ENCODE measurements around the gene CSPG5.

The CSPG5 gene

GRCh38 chr3:47594792-47595191 is 16.1 kb upstream of the CSPG5 start:
- Histone ChIP-seq H3K36me3 (ENCODE audit: control insufficient read depth, insufficient read depth, low read length) (peaks cover 12% of the 10 kb centered on the region), H3K27me3 (replicated peaks; ENCODE audit: control insufficient read depth, insufficient read depth, low read length) (no peaks in the 10 kb centered on the region), H3K4me3 (replicated peaks; ENCODE audit: low read depth, low read length) (no peak overlapping the region)
- DNase-seq (ENCODE audit: extremely low read depth, insufficient read length), result no peak
- TF ChIP-seq, protein P1, sequence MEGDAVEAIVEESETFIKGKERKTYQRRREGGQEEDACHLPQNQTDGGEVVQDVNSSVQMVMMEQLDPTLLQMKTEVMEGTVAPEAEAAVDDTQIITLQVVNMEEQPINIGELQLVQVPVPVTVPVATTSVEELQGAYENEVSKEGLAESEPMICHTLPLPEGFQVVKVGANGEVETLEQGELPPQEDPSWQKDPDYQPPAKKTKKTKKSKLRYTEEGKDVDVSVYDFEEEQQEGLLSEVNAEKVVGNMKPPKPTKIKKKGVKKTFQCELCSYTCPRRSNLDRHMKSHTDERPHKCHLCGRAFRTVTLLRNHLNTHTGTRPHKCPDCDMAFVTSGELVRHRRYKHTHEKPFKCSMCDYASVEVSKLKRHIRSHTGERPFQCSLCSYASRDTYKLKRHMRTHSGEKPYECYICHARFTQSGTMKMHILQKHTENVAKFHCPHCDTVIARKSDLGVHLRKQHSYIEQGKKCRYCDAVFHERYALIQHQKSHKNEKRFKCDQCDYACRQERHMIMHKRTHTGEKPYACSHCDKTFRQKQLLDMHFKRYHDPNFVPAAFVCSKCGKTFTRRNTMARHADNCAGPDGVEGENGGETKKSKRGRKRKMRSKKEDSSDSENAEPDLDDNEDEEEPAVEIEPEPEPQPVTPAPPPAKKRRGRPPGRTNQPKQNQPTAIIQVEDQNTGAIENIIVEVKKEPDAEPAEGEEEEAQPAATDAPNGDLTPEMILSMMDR (IDR thresholded peaks at IDR 0.05; ENCODE audit: insufficient read depth, low read length, poor library complexity, severe bottlenecking), result no peak

DNA sequence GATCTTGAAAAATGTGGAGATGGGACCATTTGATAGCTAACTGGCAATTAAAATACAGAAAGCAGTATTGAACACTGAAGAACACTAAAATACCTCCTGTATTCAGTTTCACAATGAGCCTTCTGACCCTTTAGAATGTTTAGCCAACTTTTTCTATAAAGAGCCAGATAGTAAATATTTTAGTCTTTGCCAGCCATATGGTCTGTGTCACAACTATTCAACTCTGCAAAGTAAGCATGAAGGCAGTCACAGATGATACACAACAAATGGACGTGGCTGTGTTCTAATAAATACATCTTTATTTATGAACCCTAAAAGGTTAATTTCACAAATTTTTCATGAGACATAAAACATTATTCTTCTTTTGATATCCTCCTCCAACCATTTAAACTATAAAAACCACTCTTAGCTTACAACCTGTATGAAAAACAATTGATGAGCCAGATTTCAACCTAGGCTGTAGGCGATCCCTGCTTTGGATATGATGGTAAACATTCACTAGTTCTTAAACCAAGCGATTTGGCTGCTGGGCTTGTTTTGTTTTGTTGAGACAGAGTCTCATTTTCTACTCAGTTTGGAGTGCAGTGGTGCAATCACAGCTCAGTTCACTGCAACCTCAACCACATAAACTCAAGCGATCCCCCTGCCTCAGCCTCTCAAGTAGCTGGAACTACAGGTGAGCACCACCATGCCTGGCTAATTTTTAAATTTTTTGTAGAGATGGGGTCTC is 13.6 kb upstream of the CSPG5 start:
- H3K4me3 ChIP-seq (replicated peaks; ENCODE audit: low read depth, low read length), result no peak overlapping the region
- no peaks in the 10 kb centered on the region for H3K27me3 ChIP-seq (replicated peaks; ENCODE audit: control insufficient read depth, insufficient read depth, low read length)
- DNase-seq (ENCODE audit: extremely low read depth, insufficient read length), result no peak
- TF ChIP-seq, protein P1 (IDR thresholded peaks at IDR 0.05; ENCODE audit: insufficient read depth, low read length, poor library complexity, severe bottlenecking), result no peak
- peaks cover 15% of the 10 kb centered on the region for H3K36me3 ChIP-seq (ENCODE audit: control insufficient read depth, insufficient read depth, low read length)

DNA sequence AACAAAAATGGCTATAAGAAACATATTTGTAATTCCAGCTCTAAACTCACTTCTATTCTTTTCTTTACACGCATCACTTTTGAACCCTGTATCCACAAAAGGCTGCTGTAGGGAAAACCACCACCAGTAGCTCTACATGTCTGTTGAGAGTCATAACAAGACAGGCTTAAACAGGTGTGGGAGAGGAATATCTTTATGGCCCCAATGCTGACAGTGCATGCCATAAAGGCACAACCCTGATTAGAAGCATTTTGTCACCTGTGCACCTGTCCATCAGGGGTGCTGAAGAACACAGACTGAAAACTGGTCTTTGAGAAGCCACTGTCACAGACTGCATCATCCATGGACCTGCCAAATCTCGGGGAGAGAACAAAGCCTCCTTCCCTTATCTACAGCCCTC is 11.6 kb upstream of the CSPG5 start:
- TF ChIP-seq, protein P1 (IDR thresholded peaks at IDR 0.05; ENCODE audit: insufficient read depth, low read length, poor library complexity, severe bottlenecking), result no peak
- H3K36me3 ChIP-seq (ENCODE audit: control insufficient read depth, insufficient read depth, low read length), result peaks cover 15% of the 10 kb centered on the region
- no peaks in the 10 kb centered on the region for H3K27me3 ChIP-seq (replicated peaks; ENCODE audit: control insufficient read depth, insufficient read depth, low read length)
- H3K4me3 ChIP-seq (replicated peaks; ENCODE audit: low read depth, low read length), result no peak overlapping the region
- DNase-seq (ENCODE audit: extremely low read depth, insufficient read length), result no peak

- peaks cover 15% of the 10 kb centered on the region for H3K36me3 ChIP-seq (ENCODE audit: control insufficient read depth, insufficient read depth, low read length)
- TF ChIP-seq, protein P1 (IDR thresholded peaks at IDR 0.05; ENCODE audit: insufficient read depth, low read length, poor library complexity, severe bottlenecking), result no peak
Observed at GRCh38 chr3:47588587-47588986, 9.9 kb upstream of the CSPG5 start.

DNA sequence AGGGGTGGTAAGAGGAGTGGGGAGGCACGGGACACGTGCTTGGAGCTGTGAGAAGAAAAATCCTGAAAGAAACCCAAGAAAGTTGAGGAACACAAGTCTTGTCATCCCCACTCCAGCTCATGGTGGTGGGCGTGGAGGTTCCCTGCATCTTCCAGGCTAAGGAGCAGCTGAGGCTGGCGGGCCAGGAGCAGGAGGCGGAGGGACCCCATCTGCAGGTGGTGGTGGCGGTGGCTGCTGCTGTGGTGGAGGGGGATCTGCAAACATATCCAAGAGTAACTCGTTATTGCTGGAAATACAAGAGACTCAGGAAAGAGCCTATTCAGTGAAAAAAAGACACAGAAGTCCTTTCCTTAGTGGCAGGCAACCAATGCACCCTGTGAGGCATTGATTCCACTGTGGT is 9.4 kb upstream of the CSPG5 start:
- Histone ChIP-seq H3K27me3 (replicated peaks; ENCODE audit: control insufficient read depth, insufficient read depth, low read length) (no peaks in the 10 kb centered on the region), H3K36me3 (ENCODE audit: control insufficient read depth, insufficient read depth, low read length) (peaks cover 15% of the 10 kb centered on the region), H3K4me3 (replicated peaks; ENCODE audit: low read depth, low read length) (no peak overlapping the region)
- TF ChIP-seq, protein P1 (IDR thresholded peaks at IDR 0.05; ENCODE audit: insufficient read depth, low read length, poor library complexity, severe bottlenecking), result no peak
- no peak for DNase-seq (ENCODE audit: extremely low read depth, insufficient read length)

More at GRCh38 chr3:47588587-47588986, 9.9 kb upstream of the CSPG5 start:
- H3K27me3 ChIP-seq (replicated peaks; ENCODE audit: control insufficient read depth, insufficient read depth, low read length), result no peaks in the 10 kb centered on the region
- DNase-seq (ENCODE audit: extremely low read depth, insufficient read length), result no peak
- H3K4me3 ChIP-seq (replicated peaks; ENCODE audit: low read depth, low read length), result no peak overlapping the region
